H9 (cell line): ENCODE measurements around the gene AFF1. TPM values are rescaled to one million over a fixed set of nuclear protein-coding genes. Genes with fewer than 3 reads are reported as not detected.

ENCODE experiments used
- DNase-seq: peaks from one replicate; pipeline ENCODE4 v3.0.0-alpha.2; 2017
- H2AFZ ChIP-seq: one replicate; pipeline ENCODE4 v1.6.1; 2013; ENCODE audit warnings: mild to moderate bottlenecking, low read length, control low read depth, moderate library complexity
- H2AK5ac ChIP-seq: 2 replicates; pipeline ENCODE4 v1.6.1; 2013; ENCODE audit warnings: low read length, control low read depth, mixed read lengths; ENCODE audit not compliant: insufficient read length
- H2BK120ac ChIP-seq: one replicate; pipeline ENCODE4 v1.6.1; 2013; ENCODE audit warnings: low read depth, mild to moderate bottlenecking, low read length, control low read depth, inconsistent platforms; ENCODE audit not compliant: poor library complexity, severe bottlenecking
- H2BK12ac ChIP-seq: 2 replicates; pipeline ENCODE4 v1.6.1; 2013; ENCODE audit warnings: low read length, control low read depth, mixed read lengths, low read depth; ENCODE audit not compliant: insufficient read length
- H2BK15ac ChIP-seq: 2 replicates; pipeline ENCODE4 v1.6.1; 2013; ENCODE audit warnings: low read depth, low read length, control low read depth
- H2BK20ac ChIP-seq: one replicate; pipeline ENCODE4 v1.6.1; 2013; ENCODE audit warnings: low read depth, mild to moderate bottlenecking, low read length, control low read depth, inconsistent platforms; ENCODE audit not compliant: poor library complexity, severe bottlenecking
- H2BK5ac ChIP-seq: 2 replicates; pipeline ENCODE4 v1.6.1; 2013; ENCODE audit warnings: low read length, control low read depth, mixed read lengths; ENCODE audit not compliant: insufficient read length
- H3K14ac ChIP-seq: 2 replicates; pipeline ENCODE4 v1.6.1; 2013; ENCODE audit warnings: low read length, control low read depth; ENCODE audit not compliant: insufficient read depth
- H3K18ac ChIP-seq: 2 replicates; pipeline ENCODE4 v1.6.1; 2013; ENCODE audit warnings: low read depth, mild to moderate bottlenecking, mixed read lengths, low read length, control low read depth; ENCODE audit not compliant: insufficient read length
- H3K23ac ChIP-seq: 2 replicates; pipeline ENCODE4 v1.6.1; 2013; ENCODE audit warnings: low read length, control low read depth, mixed read lengths, low read depth; ENCODE audit not compliant: insufficient read length
- H3K23me2 ChIP-seq: 2 replicates; pipeline ENCODE4 v1.6.1; 2013; ENCODE audit warnings: low read depth, mild to moderate bottlenecking, mixed read lengths, low read length, control low read depth; ENCODE audit not compliant: insufficient read length, poor library complexity, severe bottlenecking
- H3K27ac ChIP-seq: 2 replicates; pipeline ENCODE4 v1.5.1; 2013; ENCODE audit warnings: low read length, control low read depth, mixed read lengths, low read depth; ENCODE audit not compliant: insufficient read length
- H3K27me3 ChIP-seq: 2 replicates; pipeline ENCODE4 v1.6.1; 2013; ENCODE audit warnings: low read length, control low read depth, inconsistent platforms; ENCODE audit not compliant: insufficient read depth
- H3K4ac ChIP-seq: 2 replicates; pipeline ENCODE4 v1.6.1; 2013; ENCODE audit warnings: low read depth, mild to moderate bottlenecking, control low read depth, inconsistent platforms, low read length, moderate library complexity
- H3K4me1 ChIP-seq: 2 replicates; pipeline ENCODE4 v1.6.1; 2013; ENCODE audit warnings: low read length, control low read depth, inconsistent platforms; ENCODE audit not compliant: insufficient read depth
- H3K4me2 ChIP-seq: 2 replicates; pipeline ENCODE4 v1.6.1; 2013; ENCODE audit warnings: low read length, control low read depth, mixed read lengths; ENCODE audit not compliant: insufficient read length, insufficient read depth
- H3K56ac ChIP-seq: 2 replicates; pipeline ENCODE4 v1.6.1; 2013; ENCODE audit warnings: low read depth, mild to moderate bottlenecking, mixed read lengths, low read length, control low read depth; ENCODE audit not compliant: insufficient read length
- H3K79me1 ChIP-seq: 2 replicates; pipeline ENCODE4 v1.6.1; 2013; ENCODE audit warnings: low read depth, mild to moderate bottlenecking, moderate library complexity, low read length, control low read depth, inconsistent platforms; ENCODE audit not compliant: insufficient read depth, poor library complexity, severe bottlenecking
- H3K79me2 ChIP-seq: 2 replicates; pipeline ENCODE4 v1.6.1; 2013; ENCODE audit warnings: low read length, control low read depth, inconsistent platforms; ENCODE audit not compliant: insufficient read depth
- H3K9ac ChIP-seq: 2 replicates; pipeline ENCODE4 v1.6.1; 2013; ENCODE audit warnings: low read length, control low read depth, mixed read lengths; ENCODE audit not compliant: insufficient read length; ENCODE audit errors: extremely low read depth
- H3K9me3 ChIP-seq: one replicate; pipeline ENCODE4 v1.6.1; 2013; ENCODE audit warnings: low read depth, low read length, inconsistent platforms; ENCODE audit not compliant: control insufficient read depth
- H3T11ph ChIP-seq: one replicate; pipeline ENCODE4 v1.6.1; 2013; ENCODE audit warnings: mild to moderate bottlenecking, low read length, control low read depth, inconsistent platforms
- H4K20me1 ChIP-seq: one replicate; pipeline ENCODE4 v1.6.1; 2013; ENCODE audit not compliant: control insufficient read depth, insufficient read length, insufficient read depth
- H4K5ac ChIP-seq: 2 replicates; pipeline ENCODE4 v1.6.1; 2013; ENCODE audit warnings: low read depth, mild to moderate bottlenecking, mixed read lengths, low read length, control low read depth; ENCODE audit not compliant: insufficient read length
- H4K8ac ChIP-seq: replicated peaks from 2 replicates; pipeline ENCODE4 v1.6.1; 2013; ENCODE audit warnings: low read length, control low read depth, mixed read lengths, low read depth; ENCODE audit not compliant: insufficient read length
- H4K91ac ChIP-seq: 2 replicates; pipeline ENCODE4 v1.6.1; 2013; ENCODE audit warnings: low read depth, mild to moderate bottlenecking, moderate library complexity, mixed read lengths, low read length, control low read depth; ENCODE audit not compliant: insufficient read length
- H3K27ac Mint-ChIP-seq, 3 experiments: 2 replicates in 2 of 3; 3 replicates in 1 of 3; pipeline ENCODE4 v1.8.0; 2020 to 2021; ENCODE audit warnings: mixed read lengths in 3 of 3, mild to moderate bottlenecking in 1 of 3, moderate library complexity in 1 of 3
- H3K27me3 Mint-ChIP-seq: 2 replicates; pipeline ENCODE4 v1.8.0; 2021; ENCODE audit warnings: low read depth, mild to moderate bottlenecking, moderate library complexity, mixed read lengths
- H3K36me3 Mint-ChIP-seq, 3 experiments: 2 replicates in 2 of 3; 3 replicates in 1 of 3; pipeline ENCODE4 v1.8.0; 2020 to 2021; ENCODE audit warnings: low read depth in 3 of 3, mixed read lengths in 3 of 3; ENCODE audit not compliant: insufficient read depth in 1 of 3
- H3K4me1 Mint-ChIP-seq, 2 experiments: 2 replicates each; pipeline ENCODE4 v1.8.0; 2020; ENCODE audit warnings: mixed read lengths in 2 of 2
- H3K4me3 Mint-ChIP-seq, 2 experiments: 2 replicates in 1 of 2; 3 replicates in 1 of 2; pipeline ENCODE4 v1.8.0; 2020 to 2021; ENCODE audit warnings: mild to moderate bottlenecking in 2 of 2, mixed read lengths in 2 of 2, moderate library complexity in 1 of 2
- H3K9me3 Mint-ChIP-seq, 2 experiments: 2 replicates in 1 of 2; 3 replicates in 1 of 2; pipeline ENCODE4 v1.8.0; 2020; ENCODE audit warnings: mild to moderate bottlenecking in 2 of 2, mixed read lengths in 2 of 2, moderate library complexity in 1 of 2
- WGBS: extraction: QIAGEN DNeasy Blood & Tissue Kit; methylation state at CpG from one replicate; pipeline ENCODE4 v1.1.7; 2013; ENCODE audit warnings: missing lambda C conversion rate, low lambda C conversion rate, mixed read lengths; ENCODE audit not compliant: insufficient read length; ENCODE audit errors: extremely low coverage; 5-methylcytosine and 5-hydroxymethylcytosine counted together
- total RNA-seq: library from RNA; stranded (reverse); gene quantifications from 2 replicates; pipeline ENCODE4 v1.2.1, GENCODE V29; 2021
- TF ChIP-seq, protein P1 (sequence below): fragments of 200-600 bp; sonication (generic); conservative IDR thresholded peaks from 3 replicates; pipeline ENCODE4 v1.8.0; 2021; ENCODE audit warnings: antibody characterized with exemption, mild to moderate bottlenecking

AFF1 gene
- total RNA-seq, 1 experiment from 2014 or later, result 74.5 TPM

DNA sequence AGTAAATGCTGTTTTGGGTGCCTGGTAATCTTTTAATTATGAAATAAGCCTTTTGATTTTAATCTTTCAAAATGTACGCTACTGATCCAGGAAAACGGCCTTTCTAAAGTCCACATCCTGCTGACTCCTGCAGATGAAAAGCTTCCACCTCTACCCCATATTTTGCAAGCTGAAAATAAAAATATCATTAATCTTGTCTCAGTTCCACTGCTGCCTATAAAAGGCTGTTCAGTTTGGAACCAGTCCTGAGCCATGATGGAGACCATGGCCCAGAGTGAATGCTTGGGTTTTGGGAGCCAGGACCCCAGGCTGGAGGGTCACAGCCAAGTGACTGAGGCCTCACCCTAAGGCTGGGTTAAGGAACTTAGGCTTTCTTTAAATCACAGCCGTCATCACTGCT is 110.8 kb downstream of the AFF1 start:
- Histone ChIP-seq H4K8ac (no peak overlapping the region), H3K23ac (no peak overlapping the region), H3K9ac (no peak overlapping the region), H2BK15ac (no peak overlapping the region), H3K56ac (no peak overlapping the region), H3K27me3 (no peaks in the 10 kb centered on the region), H3K9me3 (no peaks in the 10 kb centered on the region), H3K4me2 (no peak overlapping the region), H2BK20ac (no peak overlapping the region), H3K4me1 (peaks cover 14% of the 10 kb centered on the region), H2AK5ac (no peak overlapping the region), H4K5ac (no peak overlapping the region), H3K18ac (no peak overlapping the region), H2BK5ac (no peak overlapping the region), H3K27ac (no peak overlapping the region), H2BK120ac (no peak overlapping the region), H3T11ph (no peak overlapping the region), H3K14ac (no peak overlapping the region), H2BK12ac (no peak overlapping the region), H3K79me2 (peaks cover 16% of the 10 kb centered on the region; the same call in 1 of the 2 replicates), H3K23me2 (no peaks in the 10 kb centered on the region), H3K79me1 (peaks cover 3% of the 10 kb centered on the region), H4K20me1 (no peaks in the 10 kb centered on the region), H3K4ac (no peak overlapping the region), H4K91ac (no peak overlapping the region), H2AFZ (no peak overlapping the region)
- Mint-ChIP-seq H3K4me1 (peaks cover 34 to 35% of the 10 kb centered on the region in 2 experiments), H3K36me3 (peaks cover 10 to 26% (median 17%) of the 10 kb centered on the region in 3 experiments), H3K27ac (no peak overlapping the region; a peak in 1 of 7 replicates), H3K4me3 (no peak overlapping the region), H3K9me3 (no peaks in the 10 kb centered on the region), H3K27me3 (no peaks in the 10 kb centered on the region; the same call in 1 of the 2 replicates)
- DNase-seq, result no peak
- TF ChIP-seq, protein P1, sequence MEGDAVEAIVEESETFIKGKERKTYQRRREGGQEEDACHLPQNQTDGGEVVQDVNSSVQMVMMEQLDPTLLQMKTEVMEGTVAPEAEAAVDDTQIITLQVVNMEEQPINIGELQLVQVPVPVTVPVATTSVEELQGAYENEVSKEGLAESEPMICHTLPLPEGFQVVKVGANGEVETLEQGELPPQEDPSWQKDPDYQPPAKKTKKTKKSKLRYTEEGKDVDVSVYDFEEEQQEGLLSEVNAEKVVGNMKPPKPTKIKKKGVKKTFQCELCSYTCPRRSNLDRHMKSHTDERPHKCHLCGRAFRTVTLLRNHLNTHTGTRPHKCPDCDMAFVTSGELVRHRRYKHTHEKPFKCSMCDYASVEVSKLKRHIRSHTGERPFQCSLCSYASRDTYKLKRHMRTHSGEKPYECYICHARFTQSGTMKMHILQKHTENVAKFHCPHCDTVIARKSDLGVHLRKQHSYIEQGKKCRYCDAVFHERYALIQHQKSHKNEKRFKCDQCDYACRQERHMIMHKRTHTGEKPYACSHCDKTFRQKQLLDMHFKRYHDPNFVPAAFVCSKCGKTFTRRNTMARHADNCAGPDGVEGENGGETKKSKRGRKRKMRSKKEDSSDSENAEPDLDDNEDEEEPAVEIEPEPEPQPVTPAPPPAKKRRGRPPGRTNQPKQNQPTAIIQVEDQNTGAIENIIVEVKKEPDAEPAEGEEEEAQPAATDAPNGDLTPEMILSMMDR, result no peak
- no CpG with 5 or more reads among the region's 3 CpGs for WGBS
